ENCODE measurements around the gene GADD45B. TPM values are rescaled to one million over a fixed set of nuclear protein-coding genes. Genes with fewer than 3 reads are reported as not detected.
"Not testable (repeated sequence)": the region's sequence is repeated elsewhere in the genome, so short reads cannot be mapped to it uniquely, and the experiment has no call there.

Gene GADD45B
- total RNA-seq, 1 donor from 2014 or later, result 136 TPM

DNA sequence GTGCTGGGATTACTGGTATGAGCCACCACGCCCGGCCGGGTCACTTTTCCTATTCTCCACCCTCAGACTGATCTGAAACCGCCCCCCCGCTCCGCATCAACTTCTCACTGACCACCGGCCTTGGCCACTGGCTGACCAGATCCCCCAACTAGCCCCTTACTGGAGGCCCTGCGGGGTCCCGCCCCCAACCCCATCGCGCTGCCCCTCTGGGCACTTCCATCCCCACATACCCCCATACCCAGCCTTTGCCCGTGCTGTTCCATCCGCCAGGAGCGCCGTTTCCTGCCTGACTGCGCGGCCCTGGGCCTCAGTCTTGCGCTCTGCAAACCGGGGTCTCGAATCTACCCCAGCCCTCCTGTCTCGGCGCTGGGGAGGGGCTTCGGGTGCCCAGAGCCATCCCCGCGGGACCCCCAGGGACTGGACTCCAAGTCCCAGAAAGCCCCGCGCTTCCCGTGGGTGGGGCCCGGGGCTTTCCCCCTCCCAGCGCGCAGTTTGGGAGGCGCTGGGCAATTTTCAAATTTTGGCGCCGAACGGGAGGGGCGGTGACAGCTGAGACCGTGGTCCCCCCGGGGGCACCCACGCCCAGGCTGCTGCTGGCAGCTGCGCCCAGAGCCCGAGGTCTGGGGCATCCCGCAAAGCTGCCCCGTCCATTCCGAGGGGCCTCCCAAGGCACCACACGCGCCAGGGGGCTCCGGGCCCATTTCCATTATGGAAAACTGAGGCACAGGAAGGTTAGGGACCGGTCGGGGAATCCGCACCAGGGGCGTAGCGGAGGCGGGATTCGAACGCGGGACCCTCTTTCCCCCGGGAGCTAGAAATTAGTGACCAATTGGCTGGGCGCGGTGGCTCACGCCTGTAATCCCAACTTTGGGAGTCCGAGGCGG, 13.9 kb upstream of the GADD45B start:
- ATAC-seq, result peak; percentile 53
- intact Hi-C loops (cut with DNase I), result no loop called here
- DNase-seq (ENCODE audit: low spot score), result peak; percentile 77

DNA sequence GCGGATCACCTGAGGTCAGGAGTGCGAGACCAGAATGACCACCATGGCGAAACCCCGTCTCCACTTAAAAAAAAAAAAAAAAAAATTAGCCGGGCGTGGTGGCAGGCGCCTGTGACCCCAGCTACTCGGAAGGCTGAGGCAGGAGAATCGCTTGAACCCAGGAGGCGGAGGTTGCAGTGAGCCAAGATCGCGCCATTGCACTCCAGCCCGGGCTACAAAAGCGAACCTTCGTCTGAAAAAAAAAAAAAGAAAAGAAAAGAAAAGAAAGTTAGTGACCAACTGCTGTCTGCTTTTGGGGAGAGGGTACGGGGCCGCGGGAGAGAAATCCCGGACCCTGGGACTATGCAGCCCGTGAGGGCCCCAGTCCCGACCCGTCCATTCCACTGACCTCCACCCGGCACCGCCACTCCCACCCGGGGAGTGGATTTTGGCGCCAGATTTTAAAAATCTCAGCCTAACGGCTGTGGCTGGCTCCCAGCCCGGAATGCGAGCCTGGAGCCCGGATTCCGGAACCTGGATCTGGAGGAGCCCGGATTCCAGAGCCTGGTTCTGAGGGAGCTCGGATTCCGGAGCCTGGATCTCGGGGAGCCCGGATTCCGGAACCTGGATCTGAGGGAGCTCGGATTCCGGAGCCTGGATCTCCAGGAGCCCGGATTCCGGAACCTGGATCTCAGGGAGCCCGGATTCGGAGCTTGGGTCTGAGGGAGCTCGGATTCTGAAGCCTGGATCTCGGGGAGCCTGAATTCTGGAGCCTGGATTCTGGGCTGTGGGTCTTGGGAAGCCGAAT, 13.1 kb upstream of the GADD45B start:
- intact Hi-C loops (cut with DNase I), result no loop called here
- peak; percentile 91 for DNase-seq (ENCODE audit: low spot score)
- ATAC-seq, result peak; percentile 86

GRCh38 chr19:2463694-2464093, 12.2 kb upstream of the GADD45B start:
- ATAC-seq; intact Hi-C loops (cut with DNase I); DNase-seq (ENCODE audit: low spot score): not testable (repeated sequence)

GRCh38 chr19:2464389-2464788, 11.5 kb upstream of the GADD45B start:
- ATAC-seq (no peak), DNase-seq (ENCODE audit: low spot score) (no peak)
- intact Hi-C loops (cut with DNase I), result no loop called here

- intact Hi-C loops (cut with DNase I), result no loop called here
- ATAC-seq, result no peak
These were observed 7.3 kb upstream of the GADD45B start for GRCh38 chr19:2468596-2468995.

GRCh38 chr19:2469102-2469914, 6.6 kb upstream of the GADD45B start:
- no peak for DNase-seq (ENCODE audit: low spot score)
- ATAC-seq, result no peak
- intact Hi-C loops (cut with DNase I), result no loop called here

More at GRCh38 chr19:2468596-2468995, 7.3 kb upstream of the GADD45B start:
- no peak for DNase-seq (ENCODE audit: low spot score)

DNA sequence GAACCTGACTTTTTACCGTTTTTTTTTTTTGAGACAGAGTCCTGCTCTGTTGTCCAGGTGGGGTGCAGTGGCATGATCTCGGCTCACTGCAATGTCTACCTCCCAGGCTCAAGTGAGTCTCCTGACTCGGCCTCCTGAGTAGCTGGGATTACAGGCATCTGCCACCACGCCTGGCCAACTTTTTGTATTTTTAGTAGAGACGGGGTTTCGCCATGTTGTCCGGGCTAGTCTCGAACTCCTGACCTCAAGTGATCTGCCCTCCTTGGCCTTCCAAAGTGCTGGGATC, 6.1 kb upstream of the GADD45B start:
- DNase-seq (ENCODE audit: low spot score); ATAC-seq: not testable (repeated sequence)
- intact Hi-C loops (cut with DNase I), result loop anchor here (5.0 kb wide), 1 partner anchor 142 kb away; no protein-coding TSS in a partner anchor

- DNase-seq (ENCODE audit: low spot score), result peak; percentile 93
- ATAC-seq, result peak; percentile 48
- intact Hi-C loops (cut with DNase I), result loop anchor here (2.0 to 5.0 kb wide), 2 partner anchors 104 to 138 kb away; no protein-coding TSS in a partner anchor
These were observed 1.5 kb upstream of the GADD45B start for GRCh38 chr19:2474232-2475017.

GRCh38 chr19:2475018-2475701, 767 bp upstream of the GADD45B start:
- peak; percentile 13 for ATAC-seq
- DNase-seq (ENCODE audit: low spot score), result peak; percentile 80
- intact Hi-C loops (cut with DNase I), result loop anchor here (2.0 kb wide), 1 partner anchor 104 kb away; no protein-coding TSS in a partner anchor

- ATAC-seq (peak; percentile 4), DNase-seq (ENCODE audit: low spot score) (peak; percentile 81)
- intact Hi-C loops (cut with DNase I), result no loop called here
These were observed 669 bp downstream of the GADD45B start for GRCh38 chr19:2476451-2477140.

- ATAC-seq (peak; percentile 0), DNase-seq (ENCODE audit: low spot score) (peak; percentile 72)
- intact Hi-C loops (cut with DNase I), result no loop called here
These were observed 1.3 kb downstream of the GADD45B start for GRCh38 chr19:2477141-2477710.

- DNase-seq (ENCODE audit: low spot score) (no peak), ATAC-seq (peak; percentile 5)
- intact Hi-C loops (cut with DNase I), result no loop called here
These were observed 1.8 kb downstream of the GADD45B start for GRCh38 chr19:2477732-2478191.

DNA sequence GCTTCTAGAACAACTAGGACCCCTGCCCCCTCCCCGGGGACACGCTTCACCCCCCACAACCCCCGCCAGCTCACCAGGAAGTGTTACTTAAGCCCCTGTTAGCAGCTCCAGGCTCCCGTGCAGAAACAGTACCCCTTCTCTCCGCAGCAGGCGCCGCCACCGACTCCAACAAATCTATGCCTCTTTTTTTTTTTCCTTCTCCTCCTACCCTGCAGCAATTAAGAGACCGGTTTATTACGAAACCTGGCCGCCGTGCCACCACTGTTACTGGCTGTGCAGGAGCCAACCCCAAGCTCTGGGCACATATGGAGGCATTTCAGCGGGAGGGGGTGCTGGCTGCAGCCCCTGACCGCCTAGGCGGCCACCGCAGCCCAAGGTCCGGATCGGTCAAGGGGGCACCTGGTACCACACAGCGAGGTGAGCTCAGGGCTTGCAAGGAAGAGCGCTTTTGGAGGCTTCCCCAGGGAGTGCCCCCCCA, 2.4 kb downstream of the GADD45B start:
- intact Hi-C loops (cut with DNase I), result no loop called here
- peak; percentile 16 for ATAC-seq
- peak; percentile 77 for DNase-seq (ENCODE audit: low spot score)

DNA sequence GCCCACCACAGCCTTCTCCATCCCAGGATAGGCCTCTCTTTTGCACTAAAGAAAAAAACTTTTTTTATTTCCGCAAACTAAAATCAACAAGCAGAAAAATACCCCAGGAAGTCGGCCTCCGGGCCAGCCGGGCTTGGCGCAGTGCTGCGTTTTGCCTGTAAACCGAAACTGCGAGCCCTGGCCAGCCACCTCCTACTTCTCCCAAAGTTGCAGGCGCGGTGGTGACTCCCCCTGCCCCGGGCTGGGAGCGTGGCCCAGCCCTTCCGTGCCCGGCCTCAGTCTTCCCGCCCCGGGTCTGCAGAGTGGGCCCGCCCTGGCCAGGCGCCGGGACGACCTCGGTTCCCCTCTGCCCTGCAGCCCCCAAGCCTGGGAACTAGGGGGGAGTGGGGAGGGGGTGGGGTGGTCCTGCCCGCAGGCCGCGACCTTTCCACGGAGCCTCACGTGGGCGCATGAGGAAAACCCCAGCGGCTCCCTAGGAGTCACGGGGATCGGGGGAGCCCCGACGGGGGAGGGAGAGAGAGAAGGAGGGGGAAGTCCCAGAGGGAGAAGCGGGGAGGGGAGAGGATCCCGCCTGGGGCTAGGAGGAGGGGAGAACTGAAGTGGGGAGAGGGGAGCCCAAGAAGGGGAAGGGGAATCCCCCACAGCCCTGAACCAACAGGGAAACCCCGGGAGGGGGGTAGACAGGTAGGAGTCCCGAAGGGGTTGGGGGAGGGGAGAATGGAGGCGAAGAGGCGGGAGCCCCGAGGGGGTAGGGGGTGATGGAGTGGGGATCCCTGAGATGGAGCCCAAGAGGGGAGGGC, 3.0 kb downstream of the GADD45B start:
- peak; percentile 89 for DNase-seq (ENCODE audit: low spot score)
- intact Hi-C loops (cut with DNase I), result no loop called here
- ATAC-seq, result peak; percentile 53

- DNase-seq (ENCODE audit: low spot score) (no peak), ATAC-seq (no peak)
- intact Hi-C loops (cut with DNase I), result loop anchor here (5.0 kb wide), 1 partner anchor 68 kb away; no protein-coding TSS in a partner anchor
These were observed 3.7 kb downstream of the GADD45B start for GRCh38 chr19:2479556-2480194.

All from sciatic nerve (tissue), 2 donors.